ENCODE results near the gene VAMP1. TPM values are rescaled to one million over a fixed set of nuclear protein-coding genes. Genes with fewer than 3 reads are reported as not detected.

VAMP1 gene
- polyA plus RNA-seq, 2 donors = 4.3 to 6.6 TPM

DNA sequence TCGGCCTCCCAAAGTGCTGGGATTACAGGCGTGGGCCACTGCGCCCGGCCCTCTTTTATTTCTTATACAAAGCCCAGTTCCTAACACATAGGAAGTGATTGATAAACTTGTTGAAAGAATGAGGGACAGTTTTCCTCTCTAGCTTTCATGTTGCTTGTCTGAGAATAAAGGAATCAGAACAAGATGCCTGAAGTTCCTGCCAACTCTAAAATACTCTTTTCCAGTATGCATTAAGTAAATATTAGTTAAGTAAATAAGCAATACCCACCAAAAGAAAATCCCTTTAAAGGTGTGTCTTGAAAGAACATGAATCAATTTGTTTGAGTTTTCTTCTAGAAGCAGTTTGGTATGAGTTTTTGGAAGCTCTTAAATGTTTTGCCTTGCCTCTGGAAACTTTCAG lies 50.1 kb downstream of the VAMP1 start:
- Histone ChIP-seq H3K36me3 (ENCODE audit: control insufficient read depth in 2 of 2, insufficient read depth in 2 of 2, low read length in 1 of 2) (no peaks in the 10 kb centered on the region), H3K27me3 (ENCODE audit: control insufficient read depth in 1 of 2, insufficient read depth in 2 of 2, low read length in 2 of 2) (no peaks in the 10 kb centered on the region), H3K4me1 (ENCODE audit: control insufficient read depth in 2 of 2, insufficient read depth in 2 of 2, low read length in 1 of 2) (peaks cover 0 to 3% of the 10 kb centered on the region in 2 donors), H3K9me3 (ENCODE audit: control insufficient read depth in 2 of 2, insufficient read depth in 1 of 2, low read depth in 1 of 2, low read length in 1 of 2) (no peaks in the 10 kb centered on the region), H3K27ac (ENCODE audit: low read depth in 2 of 2, low read length in 1 of 2) (no peak overlapping the region), H3K4me3 (ENCODE audit: low read depth in 1 of 2, low read length in 2 of 2) (no peak overlapping the region)
- WGBS, 2 donors = 20 to 37% methylated on average over 4 of the region's 4 CpGs

DNA sequence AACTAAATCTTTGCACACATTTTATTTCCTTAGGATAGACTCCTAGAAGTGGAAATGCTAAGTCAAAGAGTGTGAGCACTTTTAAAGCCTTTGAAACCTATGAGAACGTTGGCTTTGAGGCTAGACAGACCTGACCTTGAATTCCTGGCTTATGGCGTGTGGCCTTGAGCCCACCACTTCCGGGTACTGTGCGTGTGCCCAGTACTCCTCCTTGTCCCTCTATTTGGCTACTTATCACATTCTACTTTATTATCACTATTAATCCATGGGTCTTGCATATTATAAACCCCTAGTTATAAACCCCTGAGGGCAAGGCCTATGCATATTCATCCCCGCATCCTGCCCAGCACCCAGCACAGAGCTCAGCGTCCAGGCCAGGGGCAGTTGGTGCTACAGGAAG lies 51.7 kb downstream of the VAMP1 start:
- H3K36me3 ChIP-seq (ENCODE audit: control insufficient read depth in 2 of 2, insufficient read depth in 2 of 2, low read length in 1 of 2) = no peaks in the 10 kb centered on the region
- peaks cover 0 to 1% of the 10 kb centered on the region in 2 donors for H3K4me1 ChIP-seq (ENCODE audit: control insufficient read depth in 2 of 2, insufficient read depth in 2 of 2, low read length in 1 of 2)
- WGBS, 2 donors = 73 to 79% methylated on average over 6 of the region's 6 CpGs
- no peaks in the 10 kb centered on the region for H3K27me3 ChIP-seq (ENCODE audit: control insufficient read depth in 1 of 2, insufficient read depth in 2 of 2, low read length in 2 of 2)
- H3K9me3 ChIP-seq (ENCODE audit: control insufficient read depth in 2 of 2, insufficient read depth in 1 of 2, low read depth in 1 of 2, low read length in 1 of 2) = no peaks in the 10 kb centered on the region
- H3K4me3 ChIP-seq (ENCODE audit: low read depth in 1 of 2, low read length in 2 of 2) = no peak overlapping the region
- no peak overlapping the region for H3K27ac ChIP-seq (ENCODE audit: low read depth in 2 of 2, low read length in 1 of 2)

DNA sequence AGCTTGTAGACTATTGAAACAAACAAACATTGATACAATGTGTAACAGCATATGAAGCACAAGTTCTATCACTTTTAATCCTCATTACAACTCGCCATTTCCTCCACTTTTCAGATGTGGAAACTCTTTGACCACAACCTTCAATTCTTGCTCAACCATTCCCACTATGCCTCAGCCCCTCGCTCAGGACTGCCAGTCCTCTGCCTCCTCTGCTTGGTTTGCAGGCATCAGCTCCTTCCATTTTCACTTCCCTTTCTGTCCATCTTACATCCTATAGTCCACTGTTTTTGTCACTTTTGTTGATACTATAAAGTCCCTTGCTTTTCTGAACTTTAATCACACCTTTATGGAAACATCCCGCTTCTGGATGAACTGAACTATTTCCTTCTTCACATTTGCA lies 53.9 kb downstream of the VAMP1 start:
- Histone ChIP-seq H3K27ac (ENCODE audit: low read depth in 2 of 2, low read length in 1 of 2) (no peak overlapping the region), H3K9me3 (ENCODE audit: control insufficient read depth in 2 of 2, insufficient read depth in 1 of 2, low read depth in 1 of 2, low read length in 1 of 2) (no peaks in the 10 kb centered on the region), H3K36me3 (ENCODE audit: control insufficient read depth in 2 of 2, insufficient read depth in 2 of 2, low read length in 1 of 2) (no peaks in the 10 kb centered on the region), H3K27me3 (ENCODE audit: control insufficient read depth in 1 of 2, insufficient read depth in 2 of 2, low read length in 2 of 2) (no peaks in the 10 kb centered on the region), H3K4me1 (ENCODE audit: control insufficient read depth in 2 of 2, insufficient read depth in 2 of 2, low read length in 1 of 2) (no peaks in the 10 kb centered on the region), H3K4me3 (ENCODE audit: low read depth in 1 of 2, low read length in 2 of 2) (no peak overlapping the region)
- 83 to 84% methylated on average over 3 of the region's 3 CpGs for WGBS, 2 donors

Other genes with a start within 250 kb of the VAMP1 start
- gene PLEKHG6, start 160.0 kb downstream of the VAMP1 start, polyA plus RNA-seq = 10 to 100 TPM; 25.0 to 70.3 TPM
- gene TNFRSF1A, start 128.6 kb downstream of the VAMP1 start, polyA plus RNA-seq = 10 to 100 TPM; 41.7 to 71.4 TPM
- gene SCNN1A, start 95.1 kb downstream of the VAMP1 start, polyA plus RNA-seq = 100 to 1,000 TPM in 1 of 2 donors, 10 to 100 TPM in 1; 98.7 to 126 TPM
- 10 to 100 TPM; 81.3 to 97.9 TPM for gene LTBR, start 86.5 kb downstream of the VAMP1 start, polyA plus RNA-seq
- gene CD27, start 25.7 kb downstream of the VAMP1 start, polyA plus RNA-seq = under 1 TPM; 0.84 to 0.98 TPM
- 10 to 100 TPM in 1 of 2 donors, 1 to 10 TPM in 1; 8.9 to 11.9 TPM for gene TAPBPL, start 18.6 kb downstream of the VAMP1 start, polyA plus RNA-seq
- gene MRPL51, start 22.6 kb upstream of the VAMP1 start, polyA plus RNA-seq = 100 to 1,000 TPM in 1 of 2 donors, 10 to 100 TPM in 1; 60.7 to 124 TPM
- 10 to 100 TPM; 10.2 to 13.7 TPM for gene NCAPD2, start 23.4 kb upstream of the VAMP1 start, polyA plus RNA-seq
- 1,000 to 10,000 TPM; 2,765 to 3,567 TPM for gene GAPDH, start 63.8 kb upstream of the VAMP1 start, polyA plus RNA-seq
- gene IFFO1, start 85.4 kb upstream of the VAMP1 start, polyA plus RNA-seq = 1 to 10 TPM; 5.7 TPM
- 10 to 100 TPM; 26.3 to 41.6 TPM for gene NOP2, start 97.6 kb upstream of the VAMP1 start, polyA plus RNA-seq
- 100 to 1,000 TPM in 1 of 2 donors, 10 to 100 TPM in 1; 79.3 to 116 TPM for gene CHD4, start 136.7 kb upstream of the VAMP1 start, polyA plus RNA-seq
- gene LPAR5, start 165.3 kb upstream of the VAMP1 start, polyA plus RNA-seq = 10 to 100 TPM; 11.6 to 19.3 TPM
- under 1 TPM; 0.32 to 0.84 TPM for gene ACRBP, start 176.8 kb upstream of the VAMP1 start, polyA plus RNA-seq
- 10 to 100 TPM; 15.2 to 24.7 TPM for gene ING4, start 192.4 kb upstream of the VAMP1 start, polyA plus RNA-seq
- gene ZNF384, start 218.7 kb upstream of the VAMP1 start, polyA plus RNA-seq = 10 to 100 TPM; 22.2 to 26.9 TPM
- under 1 TPM; 0.10 to 0.28 TPM for gene PIANP, start 230.1 kb upstream of the VAMP1 start, polyA plus RNA-seq

All from esophagus (tissue), 2 donors.